Nephron progenitor cell (in vitro differentiated cells): ENCODE data around the gene MCRIP1.

Source experiments
- DNase-seq: peaks from one replicate; pipeline ENCODE4 v3.0.0; 2021
- H3K27ac Mint-ChIP-seq: 2 replicates; pipeline ENCODE4 v1.8.0; 2021; ENCODE audit warnings: mild to moderate bottlenecking, moderate library complexity, mixed read lengths
- H3K27me3 Mint-ChIP-seq: 2 replicates; pipeline ENCODE4 v1.8.0; 2021; ENCODE audit warnings: mild to moderate bottlenecking, low read depth, mixed read lengths; ENCODE audit not compliant: poor library complexity
- H3K36me3 Mint-ChIP-seq: 2 replicates; pipeline ENCODE4 v1.8.0; 2021; ENCODE audit warnings: low read depth, mixed read lengths
- H3K4me1 Mint-ChIP-seq: 2 replicates; pipeline ENCODE4 v1.8.0; 2021; ENCODE audit warnings: mixed read lengths
- H3K4me3 Mint-ChIP-seq: 2 replicates; pipeline ENCODE4 v1.8.0; 2021; ENCODE audit warnings: mild to moderate bottlenecking, moderate library complexity, mixed read lengths
- H3K9me3 Mint-ChIP-seq: 2 replicates; pipeline ENCODE4 v1.8.0; 2021; ENCODE audit warnings: mild to moderate bottlenecking, moderate library complexity, mixed read lengths
- TF ChIP-seq, protein P1 (sequence below): fragments of 200-600 bp; sonication (generic); IDR thresholded peaks from 2 replicates; pipeline ENCODE4 v1.5.0; 2021; ENCODE audit warnings: antibody characterized with exemption

The MCRIP1 gene

DNA sequence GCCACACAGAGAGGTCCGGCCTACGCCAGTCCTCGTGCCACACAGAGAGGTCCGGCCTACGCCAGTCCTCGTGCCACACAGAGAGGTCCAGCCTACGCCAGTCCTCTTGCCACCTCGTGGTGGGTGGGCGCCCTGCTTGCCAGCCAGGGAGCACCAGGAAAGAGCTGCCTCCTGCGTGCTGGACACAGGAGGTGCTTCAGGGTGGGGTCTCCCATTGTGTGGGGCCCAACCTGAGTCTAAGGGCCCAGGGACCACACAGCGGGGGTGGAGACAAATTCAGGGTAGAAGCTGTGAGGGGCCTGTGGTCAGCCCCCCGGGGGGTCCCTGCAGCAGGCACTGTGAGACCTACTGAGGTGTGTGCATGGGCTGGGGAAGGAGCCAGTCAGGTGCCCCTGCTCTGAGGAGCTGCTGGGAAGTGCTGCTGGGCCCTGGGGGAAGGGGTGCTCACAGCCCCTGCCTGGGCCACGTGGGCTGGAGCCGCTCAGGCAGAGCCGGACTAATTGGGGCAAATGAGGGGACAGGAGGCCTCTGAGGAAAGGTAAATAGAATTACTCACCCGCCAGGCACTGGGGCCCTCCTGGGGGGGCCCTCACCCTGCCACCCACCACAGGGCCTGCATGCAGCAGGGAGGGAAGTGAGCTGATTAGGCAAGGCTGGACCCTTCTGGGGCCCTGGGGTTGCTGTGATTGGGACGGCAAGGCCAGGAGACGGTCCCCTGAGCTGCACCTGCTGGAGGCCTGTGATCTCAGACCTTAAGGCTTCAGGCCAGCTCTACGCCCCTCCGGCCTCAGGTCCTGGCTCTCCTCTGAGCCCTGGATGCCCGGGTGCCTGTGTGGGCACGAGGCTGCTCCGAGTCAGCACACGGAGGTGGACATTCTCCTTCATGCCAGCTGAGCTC is 18.1 kb downstream of the MCRIP1 start:
- no peak overlapping the region for H3K27ac Mint-ChIP-seq

DNA sequence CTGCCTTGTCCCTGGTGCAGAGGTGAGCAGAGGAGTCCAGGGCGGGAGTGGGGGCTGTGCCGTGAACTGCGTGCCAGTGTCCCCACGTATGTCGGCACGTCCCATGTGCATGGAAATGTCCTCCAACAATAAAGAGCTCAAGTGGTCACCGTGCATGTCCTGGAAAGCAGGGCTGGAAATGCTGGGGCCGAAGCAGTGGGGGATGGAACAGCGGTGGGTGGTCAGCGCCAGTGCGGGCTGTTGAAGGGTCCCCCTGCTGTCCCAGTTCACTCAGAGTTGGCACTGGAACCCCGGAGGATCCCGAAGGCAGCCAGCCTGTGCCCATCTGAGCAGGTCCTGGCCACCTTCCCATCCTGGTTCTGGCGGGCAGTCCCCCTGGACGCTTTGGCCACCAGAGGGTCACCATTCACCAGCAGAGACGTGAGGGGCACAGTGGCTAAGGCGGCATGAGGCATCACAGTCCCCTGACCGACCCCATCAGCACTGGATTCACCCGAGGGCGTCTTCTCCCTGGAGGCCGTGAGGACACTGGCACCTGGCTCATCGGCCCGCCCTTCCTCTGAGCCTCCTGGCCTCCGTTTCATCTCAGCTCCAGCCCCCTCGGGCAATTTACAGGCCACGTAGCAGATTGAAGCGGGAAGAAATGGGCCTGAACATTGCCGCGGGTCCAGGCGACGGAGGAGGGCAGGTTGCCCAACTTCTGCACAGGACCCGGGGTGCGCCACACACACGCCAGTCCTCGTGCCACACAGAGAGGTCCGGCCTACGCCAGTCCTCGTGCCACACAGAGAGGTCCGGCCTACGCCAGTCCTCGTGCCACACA is 19.0 kb downstream of the MCRIP1 start:
- no peak overlapping the region for H3K27ac Mint-ChIP-seq

More for the DNA sequence above, 18.1 kb downstream of the MCRIP1 start:
- Mint-ChIP-seq H3K4me3 (no peak overlapping the region), H3K9me3 (no peaks in the 10 kb centered on the region), H3K4me1 (peaks cover 7% of the 10 kb centered on the region), H3K36me3 (no peaks in the 10 kb centered on the region), H3K27me3 (peaks cover 10% of the 10 kb centered on the region)
- no peak for DNase-seq
- TF ChIP-seq, protein P1, sequence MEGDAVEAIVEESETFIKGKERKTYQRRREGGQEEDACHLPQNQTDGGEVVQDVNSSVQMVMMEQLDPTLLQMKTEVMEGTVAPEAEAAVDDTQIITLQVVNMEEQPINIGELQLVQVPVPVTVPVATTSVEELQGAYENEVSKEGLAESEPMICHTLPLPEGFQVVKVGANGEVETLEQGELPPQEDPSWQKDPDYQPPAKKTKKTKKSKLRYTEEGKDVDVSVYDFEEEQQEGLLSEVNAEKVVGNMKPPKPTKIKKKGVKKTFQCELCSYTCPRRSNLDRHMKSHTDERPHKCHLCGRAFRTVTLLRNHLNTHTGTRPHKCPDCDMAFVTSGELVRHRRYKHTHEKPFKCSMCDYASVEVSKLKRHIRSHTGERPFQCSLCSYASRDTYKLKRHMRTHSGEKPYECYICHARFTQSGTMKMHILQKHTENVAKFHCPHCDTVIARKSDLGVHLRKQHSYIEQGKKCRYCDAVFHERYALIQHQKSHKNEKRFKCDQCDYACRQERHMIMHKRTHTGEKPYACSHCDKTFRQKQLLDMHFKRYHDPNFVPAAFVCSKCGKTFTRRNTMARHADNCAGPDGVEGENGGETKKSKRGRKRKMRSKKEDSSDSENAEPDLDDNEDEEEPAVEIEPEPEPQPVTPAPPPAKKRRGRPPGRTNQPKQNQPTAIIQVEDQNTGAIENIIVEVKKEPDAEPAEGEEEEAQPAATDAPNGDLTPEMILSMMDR: no peak

DNA sequence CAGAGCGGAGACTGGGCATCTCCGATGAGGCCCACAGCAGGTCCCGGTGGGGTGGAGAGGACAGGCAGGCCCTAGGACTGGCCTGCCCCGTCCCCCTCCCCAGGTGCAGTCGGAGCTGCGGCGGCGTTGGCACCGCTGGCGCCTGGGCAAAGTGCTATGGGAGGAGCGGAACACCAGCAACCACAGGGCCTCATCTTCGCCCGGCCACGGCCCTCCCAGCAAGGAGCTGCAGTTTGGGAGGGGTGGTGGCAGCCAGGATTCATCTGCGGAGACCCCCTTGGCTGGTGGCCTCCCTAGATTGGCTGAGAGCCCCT is 19.8 kb downstream of the MCRIP1 start:
- Mint-ChIP-seq H3K36me3 (no peaks in the 10 kb centered on the region), H3K4me1 (peaks cover 17% of the 10 kb centered on the region), H3K4me3 (no peak overlapping the region), H3K9me3 (no peaks in the 10 kb centered on the region), H3K27ac (no peak overlapping the region), H3K27me3 (peaks cover 22% of the 10 kb centered on the region)
- TF ChIP-seq, protein P1: no peak
- DNase-seq: no peak

More for the DNA sequence above, 19.0 kb downstream of the MCRIP1 start:
- peaks cover 14% of the 10 kb centered on the region for H3K4me1 Mint-ChIP-seq
- TF ChIP-seq, protein P1: no peak
- H3K9me3 Mint-ChIP-seq: no peaks in the 10 kb centered on the region
- H3K36me3 Mint-ChIP-seq: no peaks in the 10 kb centered on the region
- H3K27me3 Mint-ChIP-seq: peaks cover 15% of the 10 kb centered on the region
- DNase-seq: no peak
- H3K4me3 Mint-ChIP-seq: no peak overlapping the region

DNA sequence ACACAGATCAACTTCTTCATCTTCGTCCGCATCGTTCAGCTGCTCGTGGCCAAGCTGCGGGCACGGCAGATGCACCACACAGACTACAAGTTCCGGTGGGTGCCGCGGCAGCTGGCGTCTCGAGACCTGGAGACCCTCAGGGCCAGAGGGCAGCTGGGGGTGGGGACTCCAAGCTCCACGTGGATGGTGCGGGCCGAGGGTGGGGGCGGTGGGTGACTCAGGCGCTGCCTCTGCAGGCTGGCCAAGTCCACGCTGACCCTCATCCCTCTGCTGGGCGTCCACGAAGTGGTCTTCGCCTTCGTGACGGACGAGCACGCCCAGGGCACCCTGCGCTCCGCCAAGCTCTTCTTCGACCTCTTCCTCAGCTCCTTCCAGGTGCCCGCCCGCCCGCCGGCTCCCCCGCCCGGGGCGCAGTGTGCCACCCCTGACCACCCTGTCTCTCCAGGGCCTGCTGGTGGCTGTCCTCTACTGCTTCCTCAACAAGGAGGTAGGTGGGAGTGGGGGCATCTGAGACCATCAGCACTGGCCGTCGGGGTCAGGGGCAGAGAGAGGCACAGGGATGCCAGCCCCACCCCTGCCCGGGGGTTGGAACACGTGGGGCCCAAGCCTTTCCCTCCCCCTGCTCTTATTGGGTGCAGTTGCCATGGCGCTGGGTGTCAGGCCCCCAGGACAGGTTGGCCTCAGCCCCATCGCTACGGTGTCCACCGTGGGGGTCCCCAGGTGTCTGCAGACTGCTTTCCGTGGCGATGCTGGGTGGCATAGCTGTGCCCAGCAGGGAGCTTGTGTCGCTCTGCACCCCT is 20.3 kb downstream of the MCRIP1 start:
- TF ChIP-seq, protein P1: no peak
- Mint-ChIP-seq H3K9me3 (no peaks in the 10 kb centered on the region), H3K4me3 (no peak overlapping the region), H3K27me3 (peaks cover 25% of the 10 kb centered on the region), H3K4me1 (peaks cover 14% of the 10 kb centered on the region), H3K36me3 (no peaks in the 10 kb centered on the region), H3K27ac (no peak overlapping the region)
- no peak for DNase-seq

DNA sequence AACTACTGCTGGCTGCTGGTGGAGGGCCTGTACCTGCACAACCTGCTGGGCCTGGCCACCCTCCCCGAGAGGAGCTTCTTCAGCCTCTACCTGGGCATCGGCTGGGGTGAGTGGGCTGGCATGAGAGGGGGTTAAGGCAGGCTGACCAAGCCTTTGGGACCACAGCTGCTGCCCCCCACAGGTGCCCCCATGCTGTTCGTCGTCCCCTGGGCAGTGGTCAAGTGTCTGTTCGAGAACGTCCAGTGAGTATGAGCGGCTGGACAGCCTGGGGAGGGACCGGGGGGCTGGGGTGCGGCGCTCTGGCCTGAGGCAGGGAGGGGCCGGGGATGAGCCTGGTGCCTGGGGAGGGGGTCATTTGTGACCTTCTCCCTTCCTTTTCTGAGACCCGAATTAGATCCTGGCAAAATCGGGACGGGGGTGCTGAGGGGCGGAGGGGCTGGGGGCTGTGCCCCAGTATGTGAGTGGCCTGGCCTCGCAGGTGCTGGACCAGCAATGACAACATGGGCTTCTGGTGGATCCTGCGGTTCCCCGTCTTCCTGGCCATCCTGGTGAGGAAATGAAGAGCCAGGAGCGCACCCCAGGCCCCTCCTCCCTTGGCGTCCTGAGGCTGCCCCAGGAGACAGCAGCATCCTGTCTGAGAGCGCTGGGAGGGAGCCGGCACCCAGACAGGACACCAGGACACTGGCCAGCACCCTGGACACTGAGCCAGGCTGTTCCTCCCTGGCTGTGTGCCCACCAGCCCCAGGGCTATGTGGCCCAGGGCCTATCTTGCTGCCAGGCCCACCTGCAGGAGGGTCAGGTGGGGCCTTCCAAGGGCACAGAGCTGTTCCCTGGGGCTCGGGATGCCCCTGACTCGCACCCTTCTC is 21.2 kb downstream of the MCRIP1 start:
- H3K36me3 Mint-ChIP-seq: no peaks in the 10 kb centered on the region
- H3K27ac Mint-ChIP-seq: no peak overlapping the region
- H3K9me3 Mint-ChIP-seq: no peaks in the 10 kb centered on the region
- TF ChIP-seq, protein P1: no peak
- no peak overlapping the region for H3K4me3 Mint-ChIP-seq
- no peak for DNase-seq
- H3K4me1 Mint-ChIP-seq: peaks cover 10% of the 10 kb centered on the region
- H3K27me3 Mint-ChIP-seq: peaks cover 32% of the 10 kb centered on the region
